Smooth muscle cell of trachea (primary cell): ENCODE results near the gene MS4A12. TPM values are rescaled to one million over a fixed set of nuclear protein-coding genes. Genes with fewer than 3 reads are reported as not detected.

Source experiments
- total RNA-seq: library from RNA; depleted of rRNA; stranded (reverse); fragments of >200 nt; gene quantifications from 2 replicates; pipeline ENCODE4 v1.2.1, GENCODE V29; 2014

The MS4A12 gene
- total RNA-seq: not detected in 2 replicates

GRCh38 chr11:60492488-60493009 is at the start of gene MS4A12:
MS4A12 (plus strand) TSS chr11:60492778; CDS start chr11:60497319, 4,541 bp downstream.

GRCh38 chr11:60455531-60456042 is 37.0 kb upstream of the MS4A12 start, which contains the start of gene MS4A1:
MS4A1 (plus strand) TSS chr11:60455847; CDS start chr11:60462375, 6,528 bp downstream.

GRCh38 chr11:60515144-60515855 is 22.7 kb downstream of the MS4A12 start, which contains the start of gene MS4A13:
MS4A13 (plus strand) TSS chr11:60515392; CDS start chr11:60518084, 2,692 bp downstream.

Other genes starting within 250 kb of the MS4A12 start
- gene MS4A4E, start 249.6 kb upstream of the MS4A12 start, total RNA-seq: not detected in 2 replicates
- under 0.01 TPM in 1 of 2 replicates, not detected in the other for gene MS4A4A, start 212.1 kb upstream of the MS4A12 start, total RNA-seq
- not detected in 2 replicates for gene MS4A6E, start 165.5 kb upstream of the MS4A12 start, total RNA-seq
- not detected in 2 replicates for gene MS4A7, start 114.2 kb upstream of the MS4A12 start, total RNA-seq
- gene MS4A14, start 96.3 kb upstream of the MS4A12 start, total RNA-seq: not detected in 2 replicates
- not detected in 2 replicates for gene MS4A5, start 63.2 kb upstream of the MS4A12 start, total RNA-seq
- gene MS4A1, start 36.9 kb upstream of the MS4A12 start, total RNA-seq: not detected in 2 replicates
- gene MS4A13, start 22.6 kb downstream of the MS4A12 start, total RNA-seq: not detected in 2 replicates
- not detected in 2 replicates for gene MS4A8, start 206.8 kb downstream of the MS4A12 start, total RNA-seq
- not detected in 2 replicates for gene MS4A18, start 231.9 kb downstream of the MS4A12 start, total RNA-seq